Sigmoid colon (tissue), 7 donors: ENCODE data around the gene LPO. TPM values are rescaled to one million over a fixed set of nuclear protein-coding genes. Genes with fewer than 3 reads are reported as not detected.

Experiments used
- DNase-seq: peaks from one replicate; pipeline ENCODE4 v3.0.0-alpha.2; 2019
- H3K27ac ChIP-seq, 4 donors: fragments of 200-600 bp; sonication (generic); one replicate each; pipeline ENCODE4 v1.5.1; 2016 to 2019; ENCODE audit warnings: mild to moderate bottlenecking in 1 of 4
- H3K27me3 ChIP-seq, 3 donors: fragments of 200-600 bp; sonication (generic); one replicate each; pipeline ENCODE4 v1.5.1; 2019; ENCODE audit warnings: mild to moderate bottlenecking in 1 of 3
- H3K36me3 ChIP-seq, 4 donors: fragments of 200-600 bp; sonication (generic); one replicate each; pipeline ENCODE4 v1.5.1; 2016 to 2019
- H3K4me1 ChIP-seq, 4 donors: fragments of 200-600 bp; sonication (generic); one replicate each; pipeline ENCODE4 v1.5.1; 2017 to 2019
- H3K4me3 ChIP-seq, 4 donors: fragments of 200-600 bp; sonication (generic); one replicate each; pipeline ENCODE4 v1.5.1; 2017 to 2019; ENCODE audit warnings: mild to moderate bottlenecking in 2 of 4, moderate library complexity in 1 of 4
- H3K9me3 ChIP-seq, 4 donors: fragments of 200-600 bp in 3 of 4; sonication (generic) in 3 of 4; one replicate each; pipeline versions ENCODE4 v1.5.1 to v1.6.1; 2013 to 2019
- CTCF ChIP-seq, 4 experiments: fragments of 450-650 bp in 3 of 4; fragments of 200-600 bp in 1 of 4; IDR thresholded peaks; one replicate each; pipeline ENCODE4 v1.5.1; 2016 to 2019; ENCODE audit warnings: antibody characterized with exemption in 4 of 4, mild to moderate bottlenecking in 3 of 4, moderate library complexity in 2 of 4
- EP300 ChIP-seq, 4 donors: sonication (generic); formaldehyde crosslinking; IDR thresholded peaks; one replicate each; pipeline ENCODE4 v1.6.1; 2017; ENCODE audit warnings: antibody characterized with exemption in 4 of 4
- POLR2A ChIP-seq, 2 donors: fragments of 450-650 bp; IDR thresholded peaks; one replicate each; pipeline ENCODE4 v1.6.1; 2016; ENCODE audit warnings: antibody characterized with exemption in 2 of 2, mild to moderate bottlenecking in 2 of 2, moderate library complexity in 2 of 2
- POLR2AphosphoS5 ChIP-seq, 4 donors: sonication (generic); formaldehyde crosslinking; IDR thresholded peaks; one replicate each; pipeline ENCODE4 v1.6.1; 2017; ENCODE audit warnings: antibody characterized with exemption in 4 of 4
- WGBS, 2 donors: extraction: QIAGEN DNeasy Blood & Tissue Kit; methylation state at CpG; one replicate each; pipeline ENCODE4 v1.1.7; 2013; 5-methylcytosine and 5-hydroxymethylcytosine counted together
- intact Hi-C: fragments of 100-400 bp; cut with DNase I; formaldehyde crosslinking; loops from one replicate; pipeline ENCODE4 v1.15.1; 2023
- polyA plus RNA-seq, 3 donors: library from polyadenylated mRNA; stranded (reverse); fragments of 200-250 nt; gene quantifications; one replicate each; pipeline ENCODE4 v1.2.3, GENCODE V29; 2013
- total RNA-seq, 4 donors: library from RNA; depleted of rRNA; stranded (reverse); fragments of >200 nt; gene quantifications; one replicate each; pipeline ENCODE4 v1.1.0, GENCODE V29; 2016
- donor health status: healthy with polysubstance abuse.
- donor health status: Bipolar disorder and iron deficiency.
- donor health status: healthy.

LPO gene
- total and polyA plus RNA-seq, 7 donors: not detected

GRCh38 chr17:58310511-58311428 lies 72.4 kb downstream of the LPO start:
- no peak overlapping the region for H3K27ac ChIP-seq
- no peak overlapping the region for H3K4me3 ChIP-seq
- WGBS, 2 donors: 92 to 94% methylated on average over 23 of the region's 23 CpGs
- peaks cover 0 to 2% (median 0%) of the 10 kb centered on the region in 4 donors for H3K36me3 ChIP-seq
- DNase-seq: no peak
- H3K9me3 ChIP-seq: no peaks in the 10 kb centered on the region
- TF ChIP-seq POLR2A (IDR thresholded peaks at IDR 0.05) (no peak), EP300 (IDR thresholded peaks at IDR 0.05) (no peak), POLR2AphosphoS5 (IDR thresholded peaks at IDR 0.05) (no peak), CTCF (IDR thresholded peaks at IDR 0.05) (no peak)
- H3K27me3 ChIP-seq: no peaks in the 10 kb centered on the region
- H3K4me1 ChIP-seq: no peaks in the 10 kb centered on the region
- intact Hi-C loops: no loop called here

GRCh38 chr17:58311429-58311894 lies 73.1 kb downstream of the LPO start:
- no peaks in the 10 kb centered on the region for H3K36me3 ChIP-seq
- intact Hi-C loops: no loop called here

GRCh38 chr17:58312021-58312630 lies 73.7 kb downstream of the LPO start:
- Histone ChIP-seq H3K27me3 (no peaks in the 10 kb centered on the region), H3K4me3 (no peak overlapping the region), H3K9me3 (no peaks in the 10 kb centered on the region), H3K27ac (no peak overlapping the region), H3K36me3 (no peaks in the 10 kb centered on the region), H3K4me1 (no peaks in the 10 kb centered on the region)
- 93 to 95% methylated on average over 23 of the region's 23 CpGs for WGBS, 2 donors
- peak; percentile 61 for DNase-seq
- intact Hi-C loops: no loop called here
- TF ChIP-seq POLR2AphosphoS5 (IDR thresholded peaks at IDR 0.05) (no peak), EP300 (IDR thresholded peaks at IDR 0.05) (no peak), CTCF (IDR thresholded peaks at IDR 0.05) (no peak), POLR2A (IDR thresholded peaks at IDR 0.05) (no peak)

More at GRCh38 chr17:58311429-58311894, 73.1 kb downstream of the LPO start:
- no peak overlapping the region for H3K27ac ChIP-seq
- DNase-seq: no peak
- no peak overlapping the region for H3K4me3 ChIP-seq
- no peaks in the 10 kb centered on the region for H3K9me3 ChIP-seq
- H3K4me1 ChIP-seq: no peaks in the 10 kb centered on the region
- TF ChIP-seq CTCF (IDR thresholded peaks at IDR 0.05) (no peak), POLR2AphosphoS5 (IDR thresholded peaks at IDR 0.05) (no peak), EP300 (IDR thresholded peaks at IDR 0.05) (no peak), POLR2A (IDR thresholded peaks at IDR 0.05) (no peak)
- no peaks in the 10 kb centered on the region for H3K27me3 ChIP-seq
- 91 to 94% methylated on average over 9 of the region's 9 CpGs for WGBS, 2 donors

- H3K36me3 ChIP-seq: no peaks in the 10 kb centered on the region
- TF ChIP-seq CTCF (IDR thresholded peaks at IDR 0.05) (no peak), EP300 (IDR thresholded peaks at IDR 0.05) (no peak), POLR2A (IDR thresholded peaks at IDR 0.05) (no peak), POLR2AphosphoS5 (IDR thresholded peaks at IDR 0.05) (no peak)
- H3K27me3 ChIP-seq: no peaks in the 10 kb centered on the region
- no peaks in the 10 kb centered on the region for H3K9me3 ChIP-seq
- H3K27ac ChIP-seq: no peak overlapping the region
- 56 to 67% methylated on average over 1 of the region's 1 CpG for WGBS, 2 donors
- intact Hi-C loops: no loop called here
- no peak overlapping the region for H3K4me3 ChIP-seq
- DNase-seq: no peak
- H3K4me1 ChIP-seq: no peaks in the 10 kb centered on the region
These were observed 74.4 kb downstream of the LPO start for GRCh38 chr17:58312829-58313228.
